ENCODE data around the gene FGB.

DNA sequence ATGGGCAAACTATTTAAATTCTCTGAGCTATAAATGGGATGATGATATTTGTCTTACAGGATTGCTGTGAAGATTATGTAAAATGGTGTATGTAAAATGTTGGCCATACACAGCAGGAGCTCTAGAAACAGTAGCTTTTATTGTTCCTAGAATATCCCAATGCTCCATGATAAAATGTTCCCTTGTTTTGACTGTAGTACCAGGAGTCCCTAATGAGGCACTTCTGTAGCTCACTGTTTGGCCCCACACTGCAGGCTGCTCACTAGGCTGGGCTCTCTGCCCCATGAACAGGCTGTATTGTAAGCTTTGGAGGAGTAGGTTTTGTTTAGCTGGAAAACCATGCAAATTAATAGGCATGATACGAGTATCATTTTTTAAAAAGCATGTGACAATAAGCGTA lies 31.1 kb downstream of the FGB start:
- TF ChIP-seq EZH2phosphoT487 (IDR thresholded peaks at IDR 0.05; ENCODE audit: insufficient read depth, low read depth): no peak
- TF ChIP-seq EZH2 (IDR thresholded peaks at IDR 0.05; ENCODE audit: insufficient read depth, poor library complexity, severe bottlenecking): no peak
